Amniotic stem cell (primary cell): ENCODE data around the gene DNAJB8.
A peak's percentile ranks its signal among the peaks of the same experiment; 100 is the strongest.

Experiments
- DNase-seq: peaks from one replicate; lab custom pipeline; 2025; lab: John Stamatoyannopoulos, UW

Gene DNAJB8

DNA sequence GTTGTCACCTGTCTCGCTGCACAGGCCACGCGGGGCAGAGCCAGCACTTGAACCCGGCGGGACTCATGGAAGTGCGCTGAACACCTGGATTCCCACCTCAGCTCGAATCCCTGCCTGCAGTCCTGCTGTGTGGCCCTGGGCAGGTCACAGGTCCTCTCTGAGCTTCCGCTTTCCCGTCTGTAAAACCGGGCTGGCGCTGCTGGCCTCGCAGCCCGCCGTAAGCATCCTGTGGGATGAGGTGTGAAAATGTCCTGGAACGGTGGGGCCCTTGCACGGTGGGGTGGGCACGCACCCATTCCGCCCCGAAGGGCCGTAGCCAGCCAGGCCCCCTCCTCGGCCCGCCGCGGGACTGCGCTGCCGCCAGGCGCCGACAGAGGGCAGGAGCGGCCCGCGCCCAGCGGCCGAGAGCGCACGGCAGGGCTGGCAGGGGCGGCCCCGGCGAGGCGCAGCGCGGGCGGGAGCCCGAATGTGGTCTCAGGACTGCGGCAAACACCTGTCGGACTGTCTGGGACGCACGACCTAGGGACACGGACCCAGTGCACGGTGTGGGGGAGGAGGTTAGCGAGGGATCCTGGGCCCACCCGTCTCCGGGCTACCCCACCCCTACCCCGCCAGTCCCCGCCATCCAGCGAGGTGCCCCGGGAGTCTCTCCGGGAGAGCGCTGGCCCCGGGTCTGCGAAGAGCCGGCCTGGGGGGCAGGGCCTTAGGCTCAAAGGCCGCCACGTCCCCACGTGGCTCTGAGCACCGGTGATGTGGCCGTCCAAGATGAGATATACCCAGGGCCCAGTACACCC, 40.4 kb downstream of the DNAJB8 start:
- no peak for DNase-seq

DNA sequence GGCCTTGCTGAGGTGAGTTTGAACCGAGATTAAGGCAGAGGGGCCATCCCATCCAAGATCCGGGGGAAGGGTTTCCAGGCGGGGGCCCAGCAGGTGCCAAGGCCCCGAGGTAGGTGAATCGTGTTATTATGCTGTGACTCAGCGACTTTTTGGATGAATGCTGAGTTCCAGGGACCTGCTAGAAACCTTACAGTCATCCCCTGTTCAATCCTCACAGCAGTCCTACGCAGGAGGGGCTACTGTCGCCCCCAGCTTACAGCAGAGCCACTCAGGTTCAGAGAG, 40.9 kb downstream of the DNAJB8 start:
- DNase-seq = no peak

DNA sequence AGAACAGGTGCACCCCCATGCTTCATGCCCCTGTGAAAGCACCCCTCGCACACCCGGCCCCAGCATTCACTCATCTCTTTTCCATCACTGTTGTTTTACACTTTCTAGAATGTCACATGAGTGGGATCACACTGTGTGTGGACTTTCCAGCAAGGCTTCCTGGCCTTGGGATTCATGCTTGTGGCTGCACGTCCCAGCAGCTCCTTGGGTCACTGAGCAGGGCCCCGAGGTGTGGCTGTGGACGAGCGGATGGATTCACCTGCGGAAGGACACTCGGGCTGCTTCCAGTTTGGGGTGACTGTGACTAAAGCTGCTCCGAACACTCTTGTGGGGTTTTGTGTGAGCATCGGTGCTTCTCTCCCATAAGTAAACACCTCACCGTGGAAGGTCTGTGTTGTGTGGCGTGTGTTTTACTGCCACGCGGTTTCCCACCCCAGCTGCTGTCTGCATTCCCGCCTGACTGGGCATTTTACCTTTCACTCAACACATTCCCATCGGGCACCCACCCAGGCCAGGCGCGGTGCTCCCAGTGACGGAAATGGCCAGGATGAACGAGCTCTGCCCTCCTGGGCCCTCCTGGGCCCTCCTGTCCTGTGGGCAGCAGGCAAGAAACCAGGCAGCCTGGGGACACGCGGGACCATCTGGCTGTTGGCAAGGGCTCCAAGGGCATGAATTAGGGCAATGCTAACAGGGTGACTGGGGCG, 41.4 kb downstream of the DNAJB8 start:
- no peak for DNase-seq

GRCh38 chr3:128424508-128425069, 42.1 kb downstream of the DNAJB8 start:
- no peak for DNase-seq

DNA sequence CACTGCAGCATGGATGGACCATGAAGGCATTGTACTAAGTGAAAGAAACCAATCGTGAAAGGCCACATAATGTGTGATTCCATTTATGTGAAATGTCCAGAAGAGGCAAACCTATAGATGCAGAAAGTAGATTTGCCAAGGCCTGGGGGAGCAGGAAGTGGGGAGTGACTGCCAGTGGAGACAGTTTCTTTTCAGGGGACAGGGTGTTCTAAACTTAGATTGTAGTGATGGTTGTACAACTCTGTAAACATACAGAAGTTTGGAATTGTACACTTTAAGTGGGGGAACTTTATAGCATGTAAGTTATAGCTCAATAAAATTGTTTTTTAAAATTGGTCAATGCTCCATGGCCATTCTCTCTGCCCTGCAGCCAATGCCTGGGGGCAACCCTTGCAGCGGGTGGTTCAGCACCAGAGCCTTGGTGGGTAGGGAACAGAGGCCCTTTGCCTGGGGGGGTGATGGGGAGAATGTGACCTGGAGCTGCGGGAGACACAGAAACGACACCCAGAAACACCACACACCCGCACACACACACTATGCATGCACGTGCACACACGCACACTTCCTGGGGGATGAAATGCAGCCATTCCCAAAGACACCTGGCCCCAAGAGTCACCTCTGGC, 43.1 kb downstream of the DNAJB8 start:
- DNase-seq = no peak

- DNase-seq = no peak
These were observed 43.7 kb downstream of the DNAJB8 start for GRCh38 chr3:128422762-128423524.

- no peak for DNase-seq
These were observed 44.7 kb downstream of the DNAJB8 start for GRCh38 chr3:128421966-128422365.

GRCh38 chr3:128421439-128421836, 45.3 kb downstream of the DNAJB8 start:
- no peak for DNase-seq

- no peak for DNase-seq
These were observed 45.8 kb downstream of the DNAJB8 start for GRCh38 chr3:128420720-128421438.

DNA sequence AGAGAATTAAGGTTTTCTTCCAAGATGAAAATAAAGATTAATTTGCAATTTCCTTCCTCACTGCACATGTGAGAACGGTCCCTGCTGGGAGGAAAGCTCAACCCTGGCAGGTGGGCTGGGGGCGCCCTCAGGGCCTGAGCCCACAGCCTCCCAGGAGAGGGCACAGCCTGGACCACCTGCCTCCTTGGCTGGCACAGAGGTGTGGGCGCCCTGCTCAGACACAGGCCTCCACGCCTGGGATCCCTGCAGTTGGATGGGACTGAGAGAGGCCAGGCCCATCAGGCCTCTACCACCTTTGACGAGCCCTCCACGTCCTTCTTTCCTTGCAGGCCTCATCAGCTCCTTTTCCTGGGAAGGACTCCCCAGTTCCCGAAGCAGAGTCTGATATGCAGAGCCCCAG, 46.4 kb downstream of the DNAJB8 start:
- DNase-seq = no peak

DNA sequence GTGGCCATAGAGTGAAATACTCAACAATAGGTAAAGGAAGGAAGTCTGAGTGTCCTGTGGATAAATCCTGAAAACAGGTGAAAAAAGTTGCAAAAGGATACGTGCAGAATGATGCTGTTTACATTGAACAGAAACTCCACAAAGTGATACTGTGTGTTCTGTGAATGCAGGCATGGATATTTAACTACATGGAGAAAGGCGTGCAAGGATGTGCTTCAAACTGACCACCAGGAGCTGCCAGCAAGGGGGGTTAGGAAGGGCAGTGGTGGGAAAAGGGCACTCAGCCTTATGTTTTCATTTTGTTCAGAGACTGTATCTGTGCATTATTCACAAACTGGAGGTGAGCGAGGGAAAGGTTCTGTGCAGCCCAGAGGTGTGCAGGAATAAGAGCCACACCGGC, 47.4 kb downstream of the DNAJB8 start:
- no peak for DNase-seq

- no peak for DNase-seq
These were observed 47.8 kb downstream of the DNAJB8 start for GRCh38 chr3:128418900-128419299.

DNA sequence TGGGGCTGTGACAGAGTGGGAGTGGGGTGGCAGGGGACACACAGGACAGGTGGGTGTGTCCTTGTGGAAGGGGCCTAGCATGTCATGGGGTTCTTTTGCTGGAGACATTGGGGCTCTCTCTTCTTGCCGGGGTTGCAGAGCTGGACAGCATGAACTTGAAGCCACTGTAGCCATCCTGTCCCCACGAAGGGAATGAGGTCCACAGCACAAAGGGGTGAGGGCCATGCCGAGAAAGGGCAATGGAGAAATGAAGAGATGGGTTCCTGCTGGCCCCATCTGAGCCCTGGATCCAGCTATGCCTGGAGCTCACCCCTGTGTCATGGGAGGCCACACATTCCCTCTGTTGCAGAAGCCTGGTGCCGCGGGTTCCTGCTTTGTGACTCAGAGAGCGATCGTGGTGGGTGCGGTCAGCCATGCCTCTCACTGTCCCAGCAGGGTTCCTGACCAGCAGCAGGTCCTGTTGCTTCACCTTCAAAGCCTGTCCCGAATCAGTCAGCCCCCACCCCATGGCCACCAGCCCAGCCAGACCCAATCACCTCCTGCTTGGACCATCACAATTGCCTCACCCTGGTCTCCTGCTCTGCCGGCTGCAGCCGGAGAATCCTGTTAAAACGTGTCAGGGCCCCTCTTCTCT, 50.0 kb downstream of the DNAJB8 start:
- DNase-seq = peak; percentile 12

GRCh38 chr3:128415773-128416577, 50.7 kb downstream of the DNAJB8 start:
- DNase-seq = no peak

DNA sequence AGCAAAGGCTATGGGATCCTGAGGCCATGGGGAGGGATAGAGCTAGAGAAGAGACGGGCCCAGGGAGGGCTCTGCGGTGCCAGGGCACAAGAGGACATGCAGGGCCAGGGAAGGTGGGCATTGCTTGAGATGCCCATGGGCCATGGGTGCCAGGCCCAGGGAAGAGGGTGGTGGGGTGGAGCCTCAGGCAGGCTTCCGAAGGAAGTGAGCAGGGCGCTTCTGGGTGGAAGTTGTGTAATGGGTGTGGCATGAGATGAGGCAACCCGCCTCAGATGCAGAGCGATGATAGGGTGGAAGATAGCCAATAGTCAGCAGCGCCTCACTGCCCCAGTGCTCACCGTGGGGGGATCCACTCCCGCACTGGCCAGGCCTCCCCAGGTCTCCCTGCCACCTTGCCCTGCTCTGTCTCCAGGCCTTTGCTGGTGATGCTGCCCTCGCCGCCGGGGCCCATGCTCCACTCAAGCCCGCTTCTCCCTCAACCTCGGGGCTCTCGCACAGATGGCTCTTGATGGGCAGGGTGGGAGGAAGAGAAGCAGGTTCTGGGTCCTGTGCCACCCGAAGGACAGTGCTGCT, 51.4 kb downstream of the DNAJB8 start:
- no peak for DNase-seq

DNA sequence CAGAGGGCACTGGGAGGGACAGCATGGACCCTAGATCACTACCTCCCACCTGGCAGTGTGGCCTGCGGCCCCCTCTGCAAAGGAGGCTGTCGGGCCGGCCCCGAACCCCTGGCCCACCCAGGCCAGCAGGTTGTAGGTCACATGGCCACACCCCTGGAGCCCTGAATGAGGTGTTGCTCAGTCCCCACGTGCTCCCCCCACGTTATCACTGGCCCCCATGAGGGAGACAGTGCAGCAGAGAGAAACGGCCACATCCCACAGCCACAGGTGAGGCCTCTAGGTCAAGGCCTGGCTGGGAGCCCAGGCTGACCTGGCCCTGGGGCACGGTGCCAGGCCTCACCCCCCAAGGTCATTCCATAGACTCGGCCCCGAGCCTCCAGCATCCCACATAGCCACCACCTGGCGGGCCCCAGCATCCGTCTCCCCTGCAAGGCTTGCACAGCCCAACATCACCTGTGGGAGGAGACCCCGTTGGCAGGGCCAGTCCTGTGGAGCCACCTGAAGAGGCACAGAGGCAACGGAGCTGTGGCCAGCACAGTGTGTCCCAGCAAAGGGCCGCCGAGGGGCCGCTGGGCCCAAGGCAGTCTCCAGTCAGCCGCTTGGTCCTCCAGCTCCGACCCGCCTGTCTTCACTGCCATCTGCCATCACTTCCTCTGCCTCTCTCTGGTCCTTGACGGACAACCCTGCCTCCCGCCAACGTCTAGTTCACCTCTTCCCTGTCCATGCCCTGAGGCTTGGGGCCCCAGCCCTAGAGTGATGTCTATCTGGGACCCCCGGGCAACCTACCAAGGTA, 53.1 kb downstream of the DNAJB8 start:
- DNase-seq = no peak

DNA sequence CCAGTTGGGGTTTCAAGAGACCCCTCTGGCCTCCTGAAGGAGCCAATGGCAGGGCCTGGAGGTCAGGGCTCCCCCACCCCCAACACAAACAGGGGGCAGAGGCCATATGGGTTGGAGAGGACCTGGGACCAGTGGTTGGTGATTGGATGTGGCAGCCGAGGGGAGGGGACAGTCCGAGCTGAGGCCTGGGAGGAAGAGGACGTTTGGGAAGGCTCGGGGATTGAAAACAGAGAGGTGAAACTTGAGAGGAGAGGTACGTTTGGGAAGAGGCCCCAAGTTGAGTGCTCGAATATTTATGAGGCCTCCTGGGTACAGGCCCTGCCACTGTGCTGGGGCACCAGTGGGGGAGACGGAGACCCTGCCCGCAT, 53.7 kb downstream of the DNAJB8 start:
- DNase-seq = no peak
